GM19324 (cell line): ENCODE measurements around the gene BABAM1.

ENCODE experiments used
- ATAC-seq: cut with Tn5 transposase; IDR thresholded peaks from one replicate; pipeline ENCODE4 v1.9.1; 2021; ENCODE audit warnings: mild to moderate bottlenecking, moderate library complexity; ENCODE audit not compliant: unreplicated experiment, low FRiP score

Gene BABAM1

DNA sequence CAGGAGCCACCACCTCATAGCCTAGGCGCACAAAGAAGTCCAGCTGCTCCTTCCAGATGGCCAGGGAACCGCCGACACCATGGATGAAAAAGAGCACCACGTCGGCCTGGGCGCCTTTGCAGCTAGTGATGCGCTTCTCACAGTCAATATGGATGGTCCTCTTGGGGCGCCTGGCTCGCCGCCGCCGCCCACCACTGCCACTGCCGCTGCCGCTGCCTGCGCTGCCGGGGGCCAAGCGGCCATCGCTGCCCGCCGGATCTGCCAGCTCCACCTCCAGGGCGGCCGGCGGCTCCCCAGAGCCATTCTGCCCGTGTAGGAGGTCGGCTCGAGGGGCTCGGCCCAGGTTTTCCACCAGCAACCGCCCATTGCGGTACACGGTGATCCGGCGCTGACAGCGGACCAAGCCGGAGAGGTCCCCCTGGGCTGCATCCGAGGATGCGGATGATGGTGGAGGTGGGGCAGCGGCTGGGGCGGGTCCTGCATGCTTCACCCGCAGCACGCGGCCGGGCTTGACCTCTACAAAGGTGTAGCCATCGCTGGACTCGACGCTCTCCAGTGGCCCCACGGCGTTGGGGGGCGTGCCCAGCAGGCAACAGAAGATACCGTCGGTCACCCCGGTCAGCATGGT lies 33.9 kb downstream of the BABAM1 start:
- no peak for ATAC-seq

DNA sequence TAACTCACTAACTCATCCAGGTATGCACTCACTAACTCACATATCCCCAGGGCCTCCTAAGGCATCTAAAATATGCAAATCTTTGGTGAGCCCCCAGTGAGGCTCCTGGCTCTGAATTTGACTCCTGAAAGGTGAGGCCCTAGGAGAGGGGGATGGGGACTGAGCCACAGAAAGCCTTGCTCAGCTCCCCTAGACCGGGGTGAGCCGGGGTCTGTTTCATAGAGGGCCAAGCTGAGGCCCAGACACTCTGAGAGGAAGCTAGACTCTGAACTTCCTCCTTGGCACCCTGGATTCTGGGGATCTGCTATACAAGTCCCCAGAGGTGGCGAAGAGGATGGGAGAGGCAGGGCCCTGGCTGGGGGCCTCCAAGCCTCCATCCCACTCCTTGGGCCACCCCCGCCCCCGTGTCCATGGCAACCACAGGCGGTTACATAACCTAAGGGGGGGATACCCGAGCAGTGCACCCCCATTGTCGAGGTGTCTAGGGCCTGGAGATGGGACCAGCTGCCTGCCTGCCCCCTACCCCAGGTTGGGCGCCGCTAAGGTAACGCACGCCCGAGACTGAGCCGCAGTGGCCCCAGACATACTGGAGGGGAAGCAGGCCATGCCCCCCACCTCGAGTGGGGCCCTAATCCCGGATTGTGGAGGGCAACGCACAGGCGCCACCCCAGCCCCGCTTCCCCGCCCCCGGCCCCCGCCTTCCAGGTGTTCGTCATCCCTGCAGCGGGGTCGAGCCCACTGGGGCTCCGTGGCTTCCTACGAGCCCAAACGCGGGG lies 35.3 kb downstream of the BABAM1 start:
- no peak for ATAC-seq

DNA sequence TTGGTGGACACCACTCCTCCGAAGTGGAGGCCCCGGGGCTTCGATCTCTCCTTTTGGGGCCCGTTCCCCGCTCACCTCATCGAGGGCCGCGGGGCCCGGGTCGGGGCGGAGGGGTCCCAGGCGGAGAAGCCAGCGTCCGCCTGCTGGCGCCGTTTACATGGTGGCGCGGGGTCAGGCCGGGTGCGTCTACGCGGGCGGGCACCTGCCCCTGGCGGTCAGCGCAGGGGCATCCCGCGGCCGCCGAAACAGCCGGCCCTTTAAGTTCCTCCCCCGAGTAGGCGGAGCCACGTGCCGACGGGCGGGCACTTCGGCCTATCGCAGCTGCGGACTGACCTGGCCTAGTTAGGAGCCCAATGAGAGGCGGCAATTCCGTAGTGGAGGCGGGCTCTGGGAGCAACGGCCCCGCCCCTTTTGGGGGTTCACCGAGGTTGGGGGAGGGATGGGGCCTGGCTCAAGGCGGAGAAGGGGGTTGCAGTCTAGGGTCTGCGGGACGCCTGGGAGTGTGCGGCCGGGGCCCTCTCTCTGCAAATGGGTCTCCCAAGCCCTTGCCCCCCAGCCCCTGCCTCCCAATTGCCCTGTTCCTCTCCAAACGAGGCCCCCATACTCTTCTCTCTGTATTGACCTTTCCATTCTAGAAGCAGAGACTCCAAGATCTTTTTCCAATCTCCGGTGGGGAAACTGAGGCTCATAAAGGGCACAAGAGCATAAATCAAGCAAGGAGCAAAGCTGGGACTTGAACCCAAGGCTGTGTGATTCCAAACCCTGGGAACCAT lies 36.1 kb downstream of the BABAM1 start, which contains the start of gene ABHD8:
Gene ABHD8, minus strand, starts transcription at position 259 of the 773 bp plus-strand sequence. CDS start 1,809 bp downstream, outside the sequence.
- ATAC-seq: peak; percentile 36

DNA sequence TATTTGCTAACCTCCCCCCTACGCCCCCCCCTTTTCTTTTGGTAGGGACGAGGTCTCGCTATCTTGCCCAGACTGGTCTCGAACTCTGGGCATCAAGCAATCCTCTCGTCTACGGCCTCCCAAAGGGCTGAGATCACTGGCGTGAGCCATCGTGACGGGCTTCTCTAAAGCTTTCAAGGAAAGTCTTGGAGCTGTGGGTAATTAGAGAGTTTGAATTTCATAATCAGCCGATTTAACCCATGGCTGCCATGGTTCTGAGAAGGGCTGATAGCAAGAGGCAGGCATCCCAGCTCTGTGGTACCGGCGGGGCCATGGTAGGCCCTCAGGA lies 36.7 kb downstream of the BABAM1 start:
- ATAC-seq: no peak

DNA sequence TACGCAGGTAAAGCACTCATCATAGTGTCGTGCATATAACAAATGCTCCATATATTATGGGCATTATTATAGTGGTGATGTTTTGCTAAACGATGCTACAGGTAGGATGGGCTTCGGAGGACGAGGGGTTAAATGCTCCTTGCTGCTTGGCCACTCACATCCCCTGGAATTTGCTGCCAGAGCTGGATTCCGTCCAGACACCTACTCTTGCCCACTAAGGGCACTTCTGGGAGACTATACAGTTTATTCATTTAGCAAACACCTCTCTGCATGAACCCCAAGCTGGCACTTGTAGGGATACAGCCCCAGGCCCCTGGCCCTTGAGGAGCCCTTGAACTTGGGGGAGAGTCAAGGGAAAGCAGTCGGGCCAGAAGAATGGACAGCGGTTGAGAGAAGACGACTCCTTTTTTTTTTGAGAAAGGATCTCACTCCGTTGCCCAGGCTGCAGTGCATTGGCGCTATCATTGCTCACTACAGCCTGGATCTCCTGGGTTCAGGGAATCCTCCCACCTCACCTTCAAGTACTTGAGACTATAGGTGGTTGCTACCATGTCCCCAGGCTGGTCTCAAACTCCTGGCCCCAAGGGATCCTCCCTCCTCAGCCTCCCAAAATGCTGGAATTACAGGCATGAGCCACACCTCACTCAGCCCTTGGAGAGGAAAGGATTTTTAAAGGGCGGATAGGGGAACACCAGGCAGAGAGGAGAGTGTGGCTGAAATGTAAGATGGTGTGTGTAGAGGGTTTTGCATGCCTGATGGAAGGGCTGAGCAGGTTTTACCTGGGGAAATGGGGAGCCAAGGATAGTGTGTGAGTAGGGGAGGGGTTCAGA lies 37.4 kb downstream of the BABAM1 start:
- ATAC-seq: no peak

DNA sequence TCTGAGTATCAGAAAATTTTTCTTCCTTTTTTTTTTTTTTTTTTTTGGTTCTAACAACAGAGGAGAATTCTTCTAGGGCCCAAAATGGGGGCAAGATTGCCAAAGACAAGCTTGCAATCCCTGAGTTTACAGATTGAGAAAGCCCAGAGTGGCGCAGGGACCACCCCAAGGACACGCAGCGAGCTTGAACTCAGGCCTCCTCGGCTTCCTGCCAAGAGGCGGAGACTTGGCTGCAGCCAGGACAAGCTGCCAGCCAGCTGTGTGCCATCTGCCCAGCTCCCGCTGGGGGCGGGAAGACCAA lies 37.9 kb downstream of the BABAM1 start:
- no peak for ATAC-seq

DNA sequence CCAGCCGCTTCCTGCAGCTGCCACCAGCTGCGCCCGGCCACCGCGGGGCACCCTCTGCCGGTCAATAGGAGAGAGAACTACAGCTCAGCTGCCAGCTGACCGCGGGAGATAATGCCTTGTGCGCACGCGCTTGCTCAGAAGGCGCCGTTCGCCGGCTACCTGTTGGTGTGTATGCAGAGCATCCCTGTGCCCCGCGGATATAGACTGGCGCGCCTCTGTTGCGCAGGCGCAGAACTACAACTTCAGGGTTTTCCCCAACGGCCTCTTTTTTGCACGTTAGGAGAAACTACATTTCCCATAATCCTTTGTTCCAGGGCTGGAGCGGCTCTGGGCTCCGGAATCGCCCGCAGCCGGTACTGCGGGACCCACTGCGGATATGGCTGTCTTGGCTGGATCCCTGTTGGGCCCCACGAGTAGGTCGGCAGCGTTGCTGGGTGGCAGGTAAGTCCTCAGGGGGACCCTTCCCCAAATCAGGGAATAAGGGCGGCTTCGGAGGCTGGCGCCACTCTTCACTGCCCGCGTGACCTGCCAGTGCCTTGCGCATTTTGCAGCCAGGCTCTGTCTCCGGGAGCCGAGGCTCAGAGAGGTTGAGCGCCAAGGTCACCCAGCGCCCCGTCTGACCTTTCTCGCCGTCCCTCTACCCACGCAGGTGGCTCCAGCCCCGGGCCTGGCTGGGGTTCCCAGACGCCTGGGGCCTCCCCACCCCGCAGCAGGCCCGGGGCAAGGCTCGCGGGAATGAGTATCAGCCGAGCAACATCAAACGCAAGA lies 38.5 kb downstream of the BABAM1 start, which contains the start of gene MRPL34:
Gene MRPL34, plus strand, starts transcription at position 356 of the 768 bp plus-strand sequence. Its CDS starts 21 bp downstream, at position 377.
- ATAC-seq: peak; percentile 82

DNA sequence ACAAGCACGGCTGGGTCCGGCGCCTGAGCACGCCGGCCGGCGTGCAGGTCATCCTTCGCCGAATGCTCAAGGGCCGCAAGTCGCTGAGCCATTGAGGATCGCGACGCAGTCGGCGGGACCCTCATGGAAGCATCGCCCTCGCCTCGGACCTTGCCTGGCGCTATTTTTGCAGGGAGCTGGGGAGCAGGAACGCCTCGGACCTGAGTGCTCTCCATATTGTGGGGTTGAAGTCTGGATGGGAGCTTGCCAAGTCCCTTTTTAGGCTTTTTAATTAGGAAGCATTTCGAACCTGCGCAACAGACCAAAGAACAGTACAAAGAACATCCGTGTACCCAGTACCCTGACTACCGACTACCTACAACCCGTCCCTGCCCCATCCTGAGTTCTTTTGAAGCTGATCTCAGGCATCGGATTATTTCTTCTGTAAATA lies 39.1 kb downstream of the BABAM1 start:
- ATAC-seq: no peak

DNA sequence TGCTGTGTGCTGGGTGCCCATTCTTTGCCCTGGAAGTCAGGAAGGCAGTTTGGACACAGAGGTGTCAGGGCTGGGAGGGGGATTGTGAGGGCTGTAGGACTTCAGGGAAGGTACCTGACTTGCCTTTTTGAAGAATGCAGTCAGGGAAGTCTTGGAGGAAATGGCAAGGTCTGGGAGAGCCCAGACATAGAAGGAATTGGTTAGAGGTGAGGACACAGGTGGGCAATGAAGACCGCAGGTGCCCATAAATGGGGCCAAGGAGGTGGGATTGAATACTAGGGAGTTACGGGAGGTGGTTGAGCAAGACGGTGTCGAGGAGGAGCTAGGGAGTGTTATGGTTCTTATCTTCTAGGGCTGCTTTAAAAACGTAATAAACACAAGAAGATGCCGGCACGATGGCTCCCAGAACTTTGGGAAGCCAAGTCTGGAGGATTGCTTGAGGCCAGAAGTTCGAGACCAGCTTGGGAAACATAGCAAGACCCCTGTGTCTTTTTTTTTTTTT lies 40.7 kb downstream of the BABAM1 start:
- no peak for ATAC-seq

DNA sequence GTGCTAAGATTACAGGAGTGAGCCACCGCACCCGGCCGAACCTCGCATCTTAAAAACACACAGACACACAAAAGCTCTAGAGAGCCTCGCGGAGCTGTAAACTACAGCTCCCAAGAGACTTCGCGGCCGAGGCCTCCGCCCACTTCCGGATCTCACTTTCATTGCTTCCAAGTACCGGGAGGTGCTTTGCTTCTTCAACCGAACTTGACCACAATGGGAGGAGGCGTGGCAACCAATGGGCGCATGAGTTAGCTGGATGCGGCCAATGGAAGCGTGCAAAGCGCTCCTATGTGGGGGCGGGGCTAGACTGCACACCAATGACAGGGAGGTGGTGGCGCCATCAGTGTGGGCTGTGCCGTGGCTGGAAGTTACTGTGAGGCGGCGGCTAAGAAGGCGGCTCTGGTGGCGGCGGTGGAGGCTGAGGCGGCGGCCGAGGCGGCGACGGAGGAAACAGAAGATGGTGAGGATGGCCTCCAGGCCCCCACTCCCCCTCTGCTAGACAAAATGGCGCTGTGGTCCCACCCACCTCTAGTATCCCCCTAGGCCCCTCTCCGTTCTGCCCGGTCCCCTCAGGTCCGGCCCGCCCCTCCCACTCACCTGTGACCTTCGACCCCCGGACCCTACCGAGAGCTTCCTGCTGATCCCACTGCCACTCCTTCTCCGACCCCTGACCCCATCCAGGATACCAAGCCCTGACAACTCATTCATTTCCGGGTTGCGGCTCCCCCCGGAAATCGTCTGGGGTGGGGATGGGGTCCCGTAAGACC lies 42.1 kb downstream of the BABAM1 start, which contains the start of gene DDA1:
Gene DDA1, plus strand, starts transcription at position 366 of the 767 bp plus-strand sequence. Its CDS starts 92 bp downstream, at position 458.
- ATAC-seq: peak; percentile 58

DNA sequence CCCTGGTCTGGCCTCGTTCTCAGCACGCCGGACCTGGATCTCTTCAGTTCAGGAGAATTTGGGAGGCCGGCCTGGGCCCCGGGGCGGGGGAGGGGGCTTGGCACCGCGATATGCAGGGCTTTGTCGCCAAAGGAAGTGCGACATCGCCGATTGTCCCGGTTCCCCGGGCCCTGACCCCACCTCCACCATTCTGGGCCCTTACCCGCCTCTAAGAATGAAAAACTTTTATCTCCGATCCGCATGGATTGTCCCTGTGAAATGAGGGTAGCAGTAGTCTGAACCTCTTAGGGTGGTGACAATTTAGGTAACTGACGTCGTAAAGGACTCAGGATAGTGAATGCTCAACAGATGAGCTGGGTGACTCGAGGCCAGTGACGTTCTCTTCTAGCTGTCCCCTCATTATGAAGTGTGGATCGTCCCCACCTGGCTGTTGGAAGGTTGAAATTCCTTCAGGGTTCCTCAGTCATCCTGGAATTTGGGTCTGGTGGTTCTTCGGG lies 42.8 kb downstream of the BABAM1 start:
- no peak for ATAC-seq

DNA sequence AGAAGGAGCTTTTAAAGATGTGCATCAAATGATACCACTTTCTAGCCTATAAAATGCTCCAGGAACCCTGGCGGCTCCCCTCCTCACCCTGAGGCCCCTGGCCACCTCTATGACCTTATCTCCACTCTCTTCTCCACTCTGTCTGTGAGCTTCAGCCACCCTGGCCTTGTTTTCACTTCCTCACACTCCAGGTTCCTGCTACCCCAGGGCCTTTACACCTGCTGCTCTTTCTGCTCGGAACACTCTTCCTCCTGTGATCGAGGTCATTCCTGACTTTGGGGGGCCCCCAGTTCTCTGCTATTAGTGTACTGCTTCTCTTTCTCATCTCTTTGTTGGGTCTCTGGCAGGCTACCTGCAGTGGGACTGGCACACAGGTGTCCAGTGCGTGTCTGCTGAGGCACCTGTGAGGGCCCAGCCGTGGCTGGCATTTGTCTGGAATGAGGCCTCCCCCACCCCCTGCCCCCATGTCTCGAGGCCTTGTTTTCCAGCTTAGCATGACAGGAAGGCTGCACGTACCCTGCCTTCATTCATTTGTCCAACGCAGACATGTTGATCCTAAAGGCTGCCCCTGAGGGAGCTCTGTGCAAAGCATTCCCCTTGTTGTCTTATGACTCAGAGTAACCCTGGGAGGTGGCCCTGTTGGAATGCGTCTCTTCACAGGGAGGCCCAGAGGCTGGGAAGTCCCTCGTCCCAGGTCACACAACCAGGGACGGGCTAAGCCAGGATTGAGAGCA lies 44.4 kb downstream of the BABAM1 start:
- no peak for ATAC-seq

DNA sequence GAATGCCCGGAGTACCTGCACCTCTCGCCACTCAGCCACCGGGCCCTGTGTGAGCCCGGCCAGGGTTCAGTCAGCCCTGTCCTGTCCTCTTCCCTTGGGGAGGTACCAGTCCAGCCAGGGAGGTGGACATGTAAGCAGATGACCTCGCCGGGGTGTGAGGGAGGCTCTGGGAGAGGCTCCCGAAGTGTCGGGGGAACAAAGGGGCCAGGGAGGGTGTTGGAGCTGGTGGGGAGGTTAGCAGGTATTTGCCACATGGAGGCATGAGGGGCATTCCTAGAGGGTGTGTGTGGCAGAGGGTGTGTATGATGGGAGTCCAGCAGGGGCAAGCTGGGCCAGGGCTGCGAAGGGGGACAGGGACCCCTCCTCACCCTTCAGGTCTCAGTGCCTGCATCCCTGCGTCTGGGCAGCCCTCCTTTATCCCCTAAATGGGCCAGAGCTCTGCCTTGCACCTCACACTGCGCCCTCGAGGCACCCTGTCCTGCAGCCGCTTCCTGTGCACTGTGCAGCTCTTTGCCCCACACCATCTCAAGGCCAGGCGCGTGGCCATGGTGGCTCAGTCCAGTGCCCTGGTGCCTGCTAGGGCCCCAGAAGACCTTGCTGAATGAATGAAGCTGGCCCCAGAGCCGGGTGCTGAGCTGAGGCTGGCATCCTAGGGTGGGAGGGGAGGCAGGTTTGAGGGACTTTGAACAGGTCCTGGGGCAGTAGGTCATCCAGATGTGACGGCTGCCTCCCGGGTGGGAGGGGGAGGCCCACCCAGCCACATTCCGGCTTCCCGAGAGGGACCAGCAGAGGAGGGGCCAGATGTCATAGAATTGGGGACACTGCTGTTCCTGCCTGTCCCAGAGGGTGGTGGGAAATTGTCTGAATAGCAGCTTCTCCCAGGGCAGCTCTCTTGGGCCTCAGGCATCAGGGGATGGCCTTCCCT lies 45.2 kb downstream of the BABAM1 start:
- no peak for ATAC-seq

DNA sequence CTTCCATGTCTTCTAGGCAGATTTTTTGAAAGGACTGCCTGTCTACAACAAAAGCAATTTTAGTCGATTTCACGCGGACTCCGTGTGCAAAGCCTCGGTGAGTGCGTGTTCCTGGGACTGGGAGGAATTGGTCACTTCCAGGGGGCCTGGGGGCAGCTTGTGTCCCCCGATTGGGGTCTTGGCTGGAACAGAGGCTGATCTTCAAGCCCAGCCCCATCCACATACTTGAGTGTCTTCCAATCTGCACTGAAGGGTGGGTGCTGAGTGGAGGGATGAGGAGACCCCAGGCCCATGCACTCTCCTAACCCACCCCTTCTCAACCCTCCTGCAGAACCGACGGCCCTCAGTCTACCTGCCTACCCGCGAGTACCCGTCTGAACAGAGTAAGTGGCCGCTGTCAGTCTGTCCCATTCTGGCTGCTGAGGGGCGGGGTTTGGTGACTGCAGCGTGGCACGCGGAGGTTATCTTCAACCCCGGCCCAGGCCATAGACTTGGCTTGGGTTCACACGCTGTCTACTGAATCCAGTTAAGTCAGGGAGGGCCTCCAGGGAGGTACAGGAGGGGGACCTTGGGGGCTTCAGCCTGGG lies 46.9 kb downstream of the BABAM1 start:
- ATAC-seq: no peak

DNA sequence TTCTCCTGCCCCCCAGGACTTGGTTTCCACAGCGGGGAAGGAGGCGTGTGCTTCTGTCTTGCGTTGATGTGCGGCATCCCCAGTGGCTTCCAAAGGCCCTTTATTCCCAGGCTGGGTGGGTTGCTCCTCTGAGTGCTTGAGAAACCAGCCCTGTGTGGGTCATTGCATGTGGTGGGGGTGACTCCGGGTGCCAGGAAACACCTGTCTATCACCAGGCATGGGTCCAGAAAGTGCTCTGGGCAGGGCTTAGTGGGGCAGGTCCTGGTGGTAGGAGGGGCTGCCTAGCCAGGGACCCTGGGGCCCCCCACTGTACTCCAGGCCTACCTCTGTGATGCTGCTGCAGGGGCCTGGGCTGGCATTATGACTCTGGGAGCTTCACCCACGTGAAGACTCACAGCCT lies 51.7 kb downstream of the BABAM1 start:
- no peak for ATAC-seq

DNA sequence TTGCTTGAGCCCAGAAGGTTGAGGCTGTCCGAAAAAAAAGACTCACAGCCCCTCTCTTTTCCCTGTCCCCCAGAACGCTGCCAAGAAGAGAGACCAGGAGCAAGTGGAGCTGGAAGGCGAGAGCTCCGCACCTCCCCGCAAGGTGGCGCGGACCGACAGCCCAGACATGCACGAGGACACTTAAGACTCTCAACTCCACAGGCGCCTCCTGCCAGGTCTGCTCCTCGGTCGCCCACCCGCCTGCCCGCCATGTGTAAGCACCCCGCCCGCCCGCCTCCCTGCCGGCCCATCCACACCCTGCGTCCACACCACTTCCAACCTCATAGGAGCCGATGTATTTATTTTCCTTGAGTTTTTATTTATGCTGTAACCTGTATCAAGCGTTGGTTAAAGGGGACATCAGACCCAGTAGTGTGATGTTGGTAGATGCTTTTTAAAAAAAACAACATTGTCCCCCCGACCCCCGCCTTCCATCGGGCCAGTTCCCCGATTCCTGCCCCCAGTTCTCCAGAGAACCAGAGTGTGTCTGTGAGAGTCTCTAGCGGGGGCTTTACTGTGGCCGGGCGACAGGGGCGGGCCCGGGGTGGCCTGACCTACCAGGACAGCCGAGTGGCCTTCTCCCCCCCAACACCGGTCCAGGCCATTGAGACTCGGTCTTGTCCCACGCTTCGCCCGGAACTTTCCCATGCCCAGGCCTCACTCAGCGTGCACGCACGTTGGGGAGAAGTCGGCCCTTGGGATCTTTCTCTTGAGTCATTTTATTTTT lies 52.4 kb downstream of the BABAM1 start:
- ATAC-seq: no peak
